Activated CD8-positive, alpha-beta memory T cell treated with anti-CD3 and anti-CD28 coated beads for 36 hours (primary cell): ENCODE data around the gene HEPACAM2. TPM values are rescaled to one million over a fixed set of nuclear protein-coding genes. Genes with fewer than 3 reads are reported as not detected.

Experiments
- CTCF ChIA-PET: fragments of 350-600 bp; sonication (Branson Sonifier 250); formaldehyde crosslinking; loops from one replicate; lab custom pipeline; 2021; ENCODE audit warnings: antibody characterized with exemption; lab: Charles Lee
- POLR2A ChIA-PET: fragments of 350-600 bp; sonication (Branson Sonifier 250); formaldehyde crosslinking; loops from one replicate; lab custom pipeline; 2021; ENCODE audit warnings: antibody characterized with exemption; lab: Charles Lee
- total RNA-seq, 2 experiments: library from RNA; stranded (reverse); gene quantifications; one replicate each; pipeline ENCODE4 v1.2.3, GENCODE V29; 2021

The HEPACAM2 gene
- total RNA-seq, 2 experiments from 2014 or later, result not detected

DNA sequence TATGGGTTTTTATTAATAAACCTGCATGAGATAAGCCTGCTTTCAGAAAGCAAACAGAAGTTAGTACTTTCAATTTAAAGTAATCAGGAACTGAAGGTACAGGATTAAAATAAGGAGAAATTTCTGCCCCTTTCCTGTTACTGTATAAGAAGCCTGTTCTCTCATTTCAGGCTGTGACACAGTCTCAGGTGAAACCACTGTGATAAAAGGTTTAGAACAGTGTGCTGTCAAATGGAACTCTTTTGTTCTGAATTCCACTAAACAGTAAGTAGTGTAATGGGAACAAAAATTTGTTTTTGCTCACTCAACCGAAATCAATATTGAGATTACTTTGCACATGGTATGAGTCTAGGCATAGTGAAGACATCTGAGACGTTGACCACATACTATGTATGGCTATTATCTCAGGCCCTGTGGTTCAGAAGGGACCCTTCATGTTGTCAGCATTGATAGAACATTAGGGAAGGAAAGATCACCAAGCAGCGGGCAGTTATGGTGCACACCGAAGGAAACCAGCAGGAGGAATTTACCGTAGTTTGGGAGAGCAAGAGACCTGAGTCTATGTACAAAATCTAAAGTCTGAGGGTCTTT, 14.9 kb downstream of the HEPACAM2 start:
- CTCF ChIA-PET, result interaction anchor here (0.6 kb wide), 1 partner anchor 109 kb away, joined by 4 read pairs; no protein-coding TSS in a partner anchor
- POLR2A ChIA-PET, result no interaction called here

DNA sequence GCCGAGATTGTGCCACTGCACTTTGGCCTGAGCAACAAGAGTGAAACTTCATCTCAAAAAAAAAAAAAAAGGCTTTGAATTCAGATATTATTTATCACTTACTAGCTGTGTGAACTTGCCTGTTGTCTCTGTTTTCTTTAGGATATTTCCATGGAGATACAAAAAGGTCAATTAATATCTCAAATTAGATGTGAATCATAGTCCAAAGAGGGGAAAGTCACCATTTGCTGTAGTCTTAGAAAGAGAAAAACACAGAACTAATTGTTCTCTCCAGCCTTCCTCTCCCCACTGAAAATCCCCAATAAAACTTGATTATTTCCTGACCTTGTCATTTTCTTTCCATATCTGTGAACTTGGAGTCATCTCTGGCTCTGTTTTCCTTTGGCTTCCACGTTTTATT, 21.2 kb downstream of the HEPACAM2 start:
- CTCF ChIA-PET, result no interaction called here
- POLR2A ChIA-PET, result no interaction called here

DNA sequence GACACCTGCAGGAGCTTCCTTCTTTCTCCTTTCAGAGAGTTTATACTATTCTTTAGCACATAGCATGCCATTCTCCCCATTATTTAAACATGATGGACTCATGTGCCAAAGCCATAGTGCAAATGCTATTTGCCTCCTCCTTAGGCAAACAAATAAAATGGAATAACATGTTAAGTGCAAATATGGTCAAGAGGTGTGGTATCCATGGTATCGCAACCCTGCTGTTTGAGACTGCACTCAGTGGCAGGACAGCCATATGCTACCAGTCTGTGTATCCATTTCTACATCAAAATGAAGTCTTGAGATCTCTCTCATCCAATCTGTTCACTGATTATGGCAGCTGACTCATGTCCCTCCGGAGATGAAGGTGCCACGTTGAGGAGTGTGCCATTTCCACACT, 22.8 kb downstream of the HEPACAM2 start:
- ChIA-PET CTCF (no interaction called here), POLR2A (no interaction called here)

DNA sequence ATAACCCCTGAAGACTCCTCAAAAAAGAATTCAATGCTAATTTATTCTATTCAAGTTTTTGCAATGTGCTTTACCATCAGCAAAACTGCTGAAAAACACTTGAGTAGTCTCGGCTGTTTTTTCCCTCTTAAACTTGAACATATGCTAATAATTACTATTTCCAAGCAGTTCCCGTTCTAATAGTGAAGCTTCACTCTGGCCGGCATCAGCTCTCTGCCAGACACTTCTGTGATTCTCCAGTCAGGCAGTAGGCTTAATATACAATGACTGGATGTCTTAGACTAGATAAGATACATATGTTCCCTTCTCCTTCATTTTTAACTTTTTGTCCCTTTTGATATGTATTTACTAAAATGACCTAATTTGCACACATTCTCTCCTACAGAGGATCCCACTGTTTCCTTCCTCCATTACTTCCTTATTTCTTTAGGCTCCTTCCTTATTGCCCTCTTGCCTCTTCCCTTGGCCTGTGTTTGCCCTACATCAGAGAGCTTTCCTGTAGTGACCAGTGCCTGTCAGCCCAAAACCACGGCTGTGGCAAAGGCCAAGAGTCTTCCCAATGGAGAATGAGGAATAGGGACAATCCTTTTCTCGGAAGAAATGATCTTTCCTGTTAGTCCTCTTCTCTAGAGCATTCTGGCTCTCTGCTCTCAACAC, 23.5 kb downstream of the HEPACAM2 start:
- ChIA-PET POLR2A (no interaction called here), CTCF (no interaction called here)

DNA sequence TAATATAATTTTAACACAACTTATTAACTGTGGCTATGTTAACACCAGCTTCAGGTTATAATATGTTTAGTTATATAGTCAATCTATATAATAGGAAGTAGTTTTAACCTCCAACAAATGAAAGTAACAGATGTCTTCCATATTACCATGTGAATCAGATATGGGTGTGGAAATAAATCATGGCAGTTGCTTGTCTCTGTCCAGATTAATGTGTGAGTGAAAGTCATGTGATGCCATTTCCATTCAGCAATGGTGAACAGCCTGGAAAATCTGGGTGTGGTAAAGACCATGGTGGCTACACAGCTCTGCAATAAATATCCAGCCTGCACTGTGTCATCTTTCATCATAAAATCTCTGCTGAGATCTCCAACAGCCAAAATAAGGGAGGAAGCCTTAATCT, 27.8 kb downstream of the HEPACAM2 start:
- CTCF ChIA-PET, result no interaction called here
- POLR2A ChIA-PET, result no interaction called here

DNA sequence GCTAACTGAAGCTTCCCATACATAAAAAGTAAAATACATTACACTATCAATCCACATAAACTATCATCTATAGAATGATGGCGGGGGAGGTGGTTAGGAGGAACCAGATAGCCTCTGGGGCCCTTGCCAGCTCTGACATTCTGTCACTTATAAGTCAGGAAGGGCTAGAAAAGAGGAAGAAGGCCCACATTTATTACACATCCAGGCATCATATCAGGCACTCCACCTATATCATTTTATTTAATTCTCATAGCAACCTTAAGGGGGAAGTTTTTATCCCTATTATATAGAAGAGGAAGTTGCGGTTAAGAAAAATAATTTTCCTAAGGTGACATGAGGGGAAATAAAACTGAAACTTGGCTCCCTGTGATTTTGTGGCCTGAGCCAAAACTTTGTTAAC, 29.9 kb downstream of the HEPACAM2 start:
- ChIA-PET CTCF (interaction anchor here (0.6 kb wide), 1 partner anchor 164 kb away, joined by 3 read pairs; no protein-coding TSS in a partner anchor), POLR2A (interaction anchor here (0.5 kb wide), 1 partner anchor 606 kb away, joined by 6 read pairs; no protein-coding TSS in a partner anchor)

DNA sequence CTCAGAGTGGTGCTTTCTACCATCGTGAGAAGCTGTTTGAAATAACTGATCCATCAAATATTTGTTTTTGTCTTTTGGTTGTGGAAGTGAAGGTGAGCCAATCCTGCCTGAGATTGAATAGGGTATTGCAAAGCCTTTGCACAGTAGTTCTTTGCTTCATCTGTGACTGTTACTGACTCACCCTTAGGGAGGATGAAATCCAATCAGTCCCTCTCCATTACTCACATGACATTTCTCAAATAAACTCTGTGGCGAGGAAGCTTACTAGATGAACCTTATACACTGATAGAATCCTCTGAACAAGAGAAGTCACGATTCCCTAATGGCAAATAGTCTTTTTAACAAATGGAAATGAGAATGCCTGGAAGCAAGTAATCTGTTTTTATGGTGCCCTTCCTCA, 31.9 kb downstream of the HEPACAM2 start:
- POLR2A ChIA-PET, result no interaction called here
- CTCF ChIA-PET, result interaction anchor here (1.3 kb wide), 2 partner anchors 8 to 34 kb away, joined by 3 read pairs; no protein-coding TSS in a partner anchor

DNA sequence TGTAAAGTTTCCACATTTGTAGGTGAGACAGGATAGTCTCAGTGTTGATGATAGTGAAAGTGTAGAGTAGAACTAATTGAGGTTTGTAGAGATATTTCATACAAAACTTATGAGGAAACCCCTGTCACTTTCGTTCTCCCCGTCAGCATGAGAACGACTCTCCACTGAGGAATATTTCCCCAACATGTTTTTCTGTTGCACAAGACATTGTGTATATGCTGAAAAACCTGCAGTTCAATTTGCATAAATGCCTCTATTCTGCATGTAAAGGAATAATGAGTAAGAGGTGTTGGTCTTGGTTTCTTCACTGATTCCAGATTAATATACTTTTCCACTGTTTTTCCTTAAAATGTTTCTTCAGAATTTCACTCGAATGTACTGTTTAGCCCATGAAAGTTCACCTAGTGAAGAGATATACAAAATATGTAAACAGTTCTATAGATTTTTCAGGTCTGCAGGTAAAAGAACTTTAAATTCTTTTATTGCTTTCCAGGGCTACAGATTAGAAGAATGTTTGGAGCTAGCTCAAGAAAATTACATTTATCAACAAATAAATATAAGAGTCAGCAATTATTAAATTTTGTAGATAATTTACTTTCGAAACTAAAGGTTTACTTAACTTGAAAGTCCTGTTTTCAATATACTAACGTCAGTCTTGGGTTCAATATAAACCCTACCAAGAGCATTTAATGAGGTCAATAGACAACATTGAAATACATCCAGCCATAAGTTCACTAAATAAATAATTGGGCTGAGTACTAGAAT, 37.2 kb downstream of the HEPACAM2 start:
- CTCF ChIA-PET, result no interaction called here
- POLR2A ChIA-PET, result no interaction called here

DNA sequence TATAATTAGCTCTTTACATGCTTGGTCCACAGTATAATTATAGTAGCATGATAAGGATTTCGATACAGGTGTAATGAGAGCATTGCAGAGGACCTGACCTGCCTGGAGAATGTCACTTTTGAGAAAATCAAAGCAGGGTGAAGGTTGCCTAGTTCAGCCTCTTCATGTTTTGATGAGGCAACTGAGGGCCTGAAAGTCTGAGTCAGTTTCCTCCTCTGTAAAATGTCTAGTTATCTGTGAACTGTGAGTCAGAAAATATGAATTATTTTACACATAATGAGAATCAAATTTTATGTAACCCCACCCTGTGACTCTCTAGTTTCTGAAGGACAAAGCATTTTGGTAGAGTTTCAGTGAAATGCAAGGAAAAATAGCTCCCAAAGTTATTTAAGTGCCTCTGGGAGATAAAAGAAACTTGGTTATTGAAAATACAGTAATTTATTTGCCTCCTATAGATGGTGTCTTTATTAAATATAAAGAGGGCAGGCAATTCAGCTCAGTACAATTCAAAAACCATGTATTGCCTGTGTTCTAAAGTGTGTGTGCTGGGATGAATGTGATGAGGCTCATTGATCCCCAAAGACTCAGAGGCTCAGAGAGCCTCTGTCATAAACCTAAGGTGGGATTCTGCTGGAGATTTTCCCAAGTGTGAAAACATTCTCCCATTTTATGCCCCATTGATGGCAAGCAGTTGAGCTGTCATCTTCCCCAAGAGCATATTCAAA, 40.8 kb downstream of the HEPACAM2 start:
- ChIA-PET POLR2A (no interaction called here), CTCF (interaction anchor here (1.4 kb wide), 1 partner anchor 9 kb away, joined by 3 read pairs; no protein-coding TSS in a partner anchor)

DNA sequence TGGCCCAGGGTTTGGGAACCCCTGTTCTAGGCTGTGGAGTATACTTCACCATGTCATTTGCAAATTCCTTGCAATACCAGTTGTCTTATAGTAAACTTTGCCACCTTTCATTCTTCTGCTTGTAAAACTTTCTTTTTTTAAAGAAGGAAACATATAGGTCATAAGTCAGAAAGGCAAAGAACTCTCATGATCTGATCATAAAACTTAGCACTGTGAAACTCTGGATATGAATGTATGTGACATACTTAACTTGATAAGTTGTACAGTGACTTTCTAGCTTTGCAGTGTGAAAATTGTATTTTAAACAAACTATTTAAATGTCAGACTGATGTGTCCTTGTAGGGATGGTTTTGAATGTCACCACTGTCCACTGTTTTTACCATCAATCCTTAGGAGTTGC, 47.1 kb downstream of the HEPACAM2 start:
- ChIA-PET CTCF (no interaction called here), POLR2A (no interaction called here)

DNA sequence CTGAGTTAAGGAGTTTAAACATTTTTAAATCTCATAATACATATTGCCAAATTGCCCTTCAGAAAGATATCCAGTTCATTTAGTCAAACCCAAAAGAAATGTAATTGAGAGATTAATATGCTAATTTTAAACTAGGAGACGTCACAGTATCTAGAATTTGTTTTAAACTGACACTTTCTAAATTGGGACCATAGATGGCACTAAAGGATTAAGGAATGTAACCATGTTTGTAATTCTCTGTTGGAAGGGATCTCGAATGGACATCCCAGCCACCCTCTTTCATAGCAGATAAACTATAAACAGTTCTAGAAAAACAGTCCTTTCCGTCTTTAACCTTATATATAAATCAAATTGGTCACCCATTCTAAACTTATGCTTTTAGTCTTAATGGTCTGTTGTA, 48.1 kb downstream of the HEPACAM2 start:
- POLR2A ChIA-PET, result no interaction called here
- CTCF ChIA-PET, result interaction anchor here (0.5 kb wide), 1 partner anchor 429 kb away, joined by 4 read pairs; no protein-coding TSS in a partner anchor

DNA sequence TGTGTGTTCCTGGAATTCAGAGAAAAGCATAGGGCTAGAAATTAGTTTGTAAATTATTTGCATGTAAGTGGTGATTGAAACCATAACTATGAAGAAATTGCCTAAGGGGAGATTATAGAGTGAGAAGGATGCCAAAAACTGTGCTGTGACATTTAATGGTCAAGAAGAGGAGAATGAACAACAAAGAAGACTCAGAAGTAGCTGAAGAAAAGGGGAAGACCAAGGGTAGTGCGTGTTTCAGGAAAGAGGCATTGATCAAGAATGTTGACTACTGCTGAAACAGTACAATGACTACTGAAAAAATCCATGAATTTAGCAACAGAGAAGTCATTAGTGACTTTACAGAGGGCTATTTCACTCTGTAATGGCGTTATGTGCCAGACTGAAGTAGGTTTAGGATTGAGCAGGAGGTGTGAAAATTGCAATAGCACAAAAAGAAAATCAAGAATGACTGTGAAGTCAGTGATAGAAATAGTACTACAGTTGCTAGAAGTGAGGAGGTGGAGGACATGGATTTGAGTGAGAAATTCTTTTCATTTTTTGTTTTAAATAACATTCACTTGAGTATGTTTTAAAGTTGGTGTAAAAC, 49.2 kb downstream of the HEPACAM2 start:
- ChIA-PET CTCF (interaction anchor here (0.6 to 1.6 kb wide), 2 partner anchors 11 to 560 kb away, joined by 4 to 5 read pairs; no protein-coding TSS in a partner anchor), POLR2A (no interaction called here)

DNA sequence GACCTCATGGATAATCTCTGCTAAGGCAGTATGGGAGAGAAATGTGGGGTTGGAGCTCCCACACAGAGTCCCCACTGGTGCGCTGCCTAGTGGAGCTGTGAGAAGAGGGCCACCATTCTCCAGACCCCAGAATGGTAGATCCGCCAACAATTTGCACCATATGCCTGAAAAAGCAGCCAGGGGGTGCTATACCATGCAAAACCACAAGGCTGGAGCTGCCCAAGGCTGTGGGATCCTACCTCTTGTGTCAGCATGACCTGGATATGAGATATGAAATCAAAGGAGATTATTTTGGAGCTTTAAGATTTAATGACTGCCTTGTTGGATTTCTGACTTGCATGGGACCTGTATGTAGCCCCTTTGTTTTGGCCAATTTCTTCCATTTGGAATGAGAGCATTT, 51.0 kb downstream of the HEPACAM2 start:
- POLR2A ChIA-PET, result interaction anchor here (1.2 kb wide), 1 partner anchor 9 kb away, joined by 3 read pairs; no protein-coding TSS in a partner anchor
- CTCF ChIA-PET, result no interaction called here

DNA sequence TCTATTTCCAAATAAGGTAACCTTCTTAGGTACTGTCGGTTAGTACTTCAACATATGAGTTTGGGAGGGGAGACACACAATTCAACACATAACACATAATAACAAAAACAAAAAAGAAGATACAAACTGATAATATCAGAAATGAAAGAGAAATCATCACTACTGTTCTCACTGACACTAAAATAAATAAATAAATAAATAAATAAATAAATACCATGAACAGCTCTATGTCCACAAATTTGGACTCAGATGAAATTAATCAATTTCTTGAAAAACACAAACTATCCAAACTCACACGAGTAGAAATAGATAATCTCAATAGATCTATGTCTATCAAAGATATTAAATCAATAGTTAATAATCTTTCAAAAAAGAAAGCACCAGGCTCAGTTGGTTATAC, 53.6 kb downstream of the HEPACAM2 start:
- ChIA-PET POLR2A (no interaction called here), CTCF (no interaction called here)

DNA sequence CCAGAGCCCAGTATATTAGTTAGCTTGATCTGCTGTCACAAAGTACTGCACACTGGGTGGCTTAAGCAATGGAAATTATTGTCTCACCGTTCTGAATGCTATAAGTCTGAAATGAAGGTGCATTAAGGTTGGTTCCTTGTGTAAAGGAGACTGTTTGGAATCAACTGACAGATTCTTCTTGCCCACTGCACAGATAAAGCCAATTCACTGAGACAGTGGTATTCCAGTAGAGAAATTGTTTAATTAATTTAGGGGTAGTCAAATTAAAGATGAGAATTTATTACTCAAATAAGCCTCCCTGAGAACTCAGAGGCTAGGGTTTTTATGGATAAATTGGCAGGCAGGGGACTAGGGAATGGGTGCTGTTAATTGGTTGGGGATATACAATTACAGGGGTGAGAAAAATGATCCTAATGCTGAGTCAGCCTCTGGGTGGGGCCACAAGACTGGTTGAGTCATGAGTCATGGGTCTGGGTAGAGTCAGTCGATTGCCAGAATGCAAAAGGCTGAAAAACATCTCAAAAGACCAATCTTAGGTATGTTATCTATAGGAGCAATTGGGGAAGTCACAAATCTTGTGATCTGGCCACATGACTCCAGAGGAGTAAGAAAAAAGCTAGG, 54.6 kb downstream of the HEPACAM2 start:
- ChIA-PET POLR2A (no interaction called here), CTCF (interaction anchor here (0.8 kb wide), 1 partner anchor 562 kb away, joined by 3 read pairs; no protein-coding TSS in a partner anchor)

DNA sequence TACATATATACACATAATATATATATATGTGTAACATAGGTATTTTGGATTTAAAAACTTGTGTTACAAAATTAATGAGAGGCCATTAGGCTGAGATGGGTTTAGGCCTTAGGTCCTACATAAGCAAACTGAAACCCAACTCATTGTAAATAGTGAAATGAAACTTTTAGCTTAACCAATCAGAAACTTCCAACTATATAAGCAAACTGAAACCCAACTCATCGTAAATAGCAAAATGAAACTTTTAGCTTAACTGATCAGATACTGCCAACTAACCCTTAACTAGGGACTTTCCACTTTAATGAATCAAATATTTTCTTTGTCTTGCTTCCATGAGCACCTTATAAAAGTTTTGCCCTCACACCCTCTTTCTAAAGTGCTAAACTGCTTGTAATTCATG, 60.8 kb downstream of the HEPACAM2 start:
- POLR2A ChIA-PET, result no interaction called here
- CTCF ChIA-PET, result interaction anchor here (1.3 kb wide), 1 partner anchor 11 kb away, joined by 5 read pairs; no protein-coding TSS in a partner anchor

DNA sequence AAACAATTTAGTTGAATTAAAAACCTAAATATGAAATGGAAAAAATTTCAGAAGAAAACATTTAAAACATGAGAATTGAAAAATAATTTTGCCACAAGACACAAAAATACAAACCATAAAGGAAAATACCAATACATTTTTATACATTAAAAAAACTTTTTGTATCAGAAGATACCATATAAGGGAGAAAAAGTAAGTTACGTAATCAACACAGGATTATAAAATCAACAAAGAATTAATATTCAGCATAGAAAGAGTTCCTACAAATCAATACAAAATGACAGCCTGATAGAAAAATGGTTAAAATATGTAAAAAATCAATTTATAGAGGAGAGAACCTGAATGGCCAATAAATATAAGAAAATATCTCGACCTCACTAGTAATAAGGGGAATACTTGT, 61.5 kb downstream of the HEPACAM2 start:
- POLR2A ChIA-PET, result no interaction called here
- CTCF ChIA-PET, result no interaction called here

DNA sequence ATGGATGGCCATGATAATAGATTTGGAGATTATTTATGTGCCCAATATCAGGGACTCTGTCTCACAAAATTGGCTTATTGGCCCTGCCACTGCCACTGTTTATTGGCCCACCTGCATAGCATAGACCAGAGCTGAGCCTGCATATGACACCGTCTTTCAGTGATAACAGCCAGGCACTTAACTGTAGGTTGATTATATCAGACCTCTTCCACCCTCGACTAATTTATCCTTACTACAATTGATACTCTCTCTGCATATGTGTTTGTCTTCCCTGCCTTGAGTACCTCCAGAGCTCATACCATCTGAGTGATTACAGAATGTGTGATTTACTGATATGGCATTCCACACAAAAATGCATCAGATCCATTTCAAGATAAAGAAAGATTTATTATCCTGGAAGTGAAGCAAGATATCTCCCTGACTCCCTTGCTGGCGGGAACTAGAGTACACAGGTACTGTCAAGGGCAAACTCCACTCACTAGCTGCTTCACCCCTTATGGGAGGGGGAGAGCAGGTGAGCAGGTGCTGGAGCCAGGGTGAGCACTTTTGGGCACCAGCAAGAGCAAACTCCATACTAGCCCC, 65.0 kb downstream of the HEPACAM2 start:
- POLR2A ChIA-PET, result no interaction called here
- CTCF ChIA-PET, result no interaction called here
